SK-N-SH treated with all-trans-retinoic acid at 6 μM for 48 hours (cell line): ENCODE measurements around the gene PCTP.

Experiments
- ATAC-seq: fragments of 200-7000 bp; cut with Tn5 transposase; 3 replicates; pipeline ENCODE4 v1.9.1; 2020; ENCODE audit warnings: mild to moderate bottlenecking, moderate library complexity
- ARNTL ChIP-seq: fragments of 450-650 bp; formaldehyde crosslinking; IDR thresholded peaks from 2 replicates; pipeline ENCODE4 v1.5.0; 2020; ENCODE audit warnings: low read depth, mild to moderate bottlenecking, moderate library complexity, borderline replicate concordance
- BACH2 ChIP-seq: fragments of 250-450 bp; sonication (Bioruptor Pico); IDR thresholded peaks from 2 replicates; pipeline ENCODE4 v1.9.0; 2021; ENCODE audit warnings: mild to moderate bottlenecking, borderline replicate concordance
- CREB5 ChIP-seq: fragments of 250-450 bp; sonication (Bioruptor Pico); IDR thresholded peaks from 2 replicates; pipeline ENCODE4 v1.5.1; 2020; ENCODE audit warnings: low read depth, mild to moderate bottlenecking, moderate library complexity
- ESRRG ChIP-seq: fragments of 250-450 bp; sonication (Bioruptor Pico); IDR thresholded peaks from 2 replicates; pipeline ENCODE4 v1.6.1; 2021; ENCODE audit warnings: mild to moderate bottlenecking
- GLIS3 ChIP-seq: fragments of 250-450 bp; sonication (Bioruptor Pico); IDR thresholded peaks from 2 replicates; pipeline ENCODE4 v1.5.0; 2020; ENCODE audit warnings: mild to moderate bottlenecking, moderate library complexity
- ISL1 ChIP-seq: fragments of 250-450 bp; sonication (Bioruptor Pico); IDR thresholded peaks from 2 replicates; pipeline ENCODE4 v2.1.2; 2022; ENCODE audit warnings: mild to moderate bottlenecking, moderate library complexity
- POU6F1 ChIP-seq: fragments of 250-450 bp; sonication (Bioruptor Pico); IDR thresholded peaks from 2 replicates; pipeline ENCODE4 v1.8.0; 2021; ENCODE audit warnings: low read depth, mild to moderate bottlenecking, moderate library complexity, borderline replicate concordance
- RARB ChIP-seq: fragments of 250-450 bp; sonication (Bioruptor Pico); IDR thresholded peaks from 2 replicates; pipeline ENCODE4 v1.8.0; 2021; ENCODE audit warnings: mild to moderate bottlenecking, moderate library complexity
- SNAI2 ChIP-seq: fragments of 250-450 bp; sonication (Bioruptor Pico); IDR thresholded peaks from 2 replicates; pipeline ENCODE4 v1.5.0; 2020; ENCODE audit warnings: mild to moderate bottlenecking, moderate library complexity
- TCF4 ChIP-seq: fragments of 250-450 bp; sonication (Bioruptor Pico); IDR thresholded peaks from 2 replicates; pipeline ENCODE4 v1.8.0; 2021; ENCODE audit warnings: mild to moderate bottlenecking, moderate library complexity, borderline replicate concordance
- TOX ChIP-seq: fragments of 250-450 bp; sonication (Bioruptor Pico); IDR thresholded peaks from 2 replicates; pipeline ENCODE4 v1.8.0; 2021; ENCODE audit warnings: mild to moderate bottlenecking, moderate library complexity, borderline replicate concordance
- TSHZ2 ChIP-seq: fragments of 250-450 bp; sonication (Bioruptor Pico); IDR thresholded peaks from 2 replicates; pipeline ENCODE4 v1.5.0; 2020; ENCODE audit warnings: mild to moderate bottlenecking, moderate library complexity
- ZC3H10 ChIP-seq: fragments of 250-450 bp; sonication (Bioruptor Pico); IDR thresholded peaks from 2 replicates; pipeline ENCODE4 v1.5.1; 2021; ENCODE audit warnings: mild to moderate bottlenecking, moderate library complexity
- ZFP30 ChIP-seq: fragments of 450-650 bp; formaldehyde crosslinking; IDR thresholded peaks from 2 replicates; pipeline ENCODE4 v1.5.0; 2022; ENCODE audit warnings: mild to moderate bottlenecking, moderate library complexity
- ZNF565 ChIP-seq: fragments of 450-650 bp; formaldehyde crosslinking; conservative IDR thresholded peaks from 2 replicates; pipeline ENCODE4 v1.5.0; 2020; ENCODE audit warnings: low read depth, mild to moderate bottlenecking, moderate library complexity
- ZNF70 ChIP-seq: fragments of 450-650 bp; formaldehyde crosslinking; IDR thresholded peaks from 2 replicates; pipeline ENCODE4 v1.5.0; 2020; ENCODE audit warnings: mild to moderate bottlenecking, moderate library complexity
- ZNF8 ChIP-seq: fragments of 450-650 bp; formaldehyde crosslinking; IDR thresholded peaks from 2 replicates; pipeline ENCODE4 v1.5.0; 2020; ENCODE audit warnings: mild to moderate bottlenecking, moderate library complexity
- TF ChIP-seq, protein P1 (sequence below): fragments of 250-450 bp; sonication (Bioruptor Pico); IDR thresholded peaks from 2 replicates; pipeline ENCODE4 v1.5.1; 2021; ENCODE audit warnings: mild to moderate bottlenecking, moderate library complexity

The PCTP gene

GRCh38 chr17:55746466-55746865, 4.4 kb upstream of the PCTP start (continued):
- TF ChIP-seq TOX (CRISPR knock-in tag), result no peak

- no peak for TF ChIP-seq SNAI2 (CRISPR knock-in tag)
- TF ChIP-seq POU6F1 (CRISPR knock-in tag), result no peak
- TF ChIP-seq, protein P1, sequence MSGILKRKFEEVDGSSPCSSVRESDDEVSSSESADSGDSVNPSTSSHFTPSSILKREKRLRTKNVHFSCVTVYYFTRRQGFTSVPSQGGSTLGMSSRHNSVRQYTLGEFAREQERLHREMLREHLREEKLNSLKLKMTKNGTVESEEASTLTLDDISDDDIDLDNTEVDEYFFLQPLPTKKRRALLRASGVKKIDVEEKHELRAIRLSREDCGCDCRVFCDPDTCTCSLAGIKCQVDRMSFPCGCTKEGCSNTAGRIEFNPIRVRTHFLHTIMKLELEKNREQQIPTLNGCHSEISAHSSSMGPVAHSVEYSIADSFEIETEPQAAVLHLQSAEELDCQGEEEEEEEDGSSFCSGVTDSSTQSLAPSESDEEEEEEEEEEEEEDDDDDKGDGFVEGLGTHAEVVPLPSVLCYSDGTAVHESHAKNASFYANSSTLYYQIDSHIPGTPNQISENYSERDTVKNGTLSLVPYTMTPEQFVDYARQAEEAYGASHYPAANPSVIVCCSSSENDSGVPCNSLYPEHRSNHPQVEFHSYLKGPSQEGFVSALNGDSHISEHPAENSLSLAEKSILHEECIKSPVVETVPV (CRISPR knock-in tag), result no peak
- no peak for ATAC-seq
These were observed 3.6 kb upstream of the PCTP start for GRCh38 chr17:55747209-55747608.

DNA sequence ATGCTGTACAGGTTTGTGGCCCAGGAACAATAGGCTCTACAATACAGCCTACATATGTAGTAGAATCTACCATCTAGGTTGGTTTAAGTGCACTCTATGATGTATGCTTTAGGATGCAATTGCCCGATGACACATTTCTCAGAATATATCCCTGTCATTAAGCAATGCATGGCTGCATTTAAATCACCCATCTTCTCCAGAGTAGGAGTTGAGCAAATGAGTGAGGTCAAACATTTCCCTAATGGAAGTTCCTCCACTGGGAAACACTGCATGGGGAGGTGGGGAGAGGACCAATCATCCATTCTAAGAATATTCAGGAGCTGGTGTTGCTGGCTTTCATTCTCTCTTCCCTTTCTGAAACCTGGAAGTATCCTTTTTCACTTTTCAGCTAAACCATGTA, 2.0 kb upstream of the PCTP start:
- TF ChIP-seq ZNF565 (no peak), ZNF8 (CRISPR knock-in tag) (no peak), ZC3H10 (CRISPR knock-in tag) (no peak), ZFP30 (CRISPR knock-in tag) (no peak), ZNF70 (CRISPR knock-in tag) (no peak), TOX (CRISPR knock-in tag) (no peak), RARB (CRISPR knock-in tag) (no peak), GLIS3 (CRISPR knock-in tag) (no peak), ISL1 (CRISPR knock-in tag) (no peak), TCF4 (CRISPR knock-in tag) (no peak), BACH2 (CRISPR knock-in tag) (no peak), CREB5 (CRISPR knock-in tag) (no peak), TSHZ2 (CRISPR knock-in tag) (no peak), ESRRG (no peak), SNAI2 (CRISPR knock-in tag) (no peak)
- TF ChIP-seq, protein P1 (CRISPR knock-in tag), result no peak

GRCh38 chr17:55749985-55750384, 866 bp upstream of the PCTP start:
- TF ChIP-seq ZNF70 (CRISPR knock-in tag), result no peak
- TF ChIP-seq SNAI2 (CRISPR knock-in tag), result no peak
- no peak for TF ChIP-seq POU6F1 (CRISPR knock-in tag)
- TF ChIP-seq ZFP30 (CRISPR knock-in tag), result no peak
- TF ChIP-seq ISL1 (CRISPR knock-in tag), result no peak
- TF ChIP-seq ARNTL (CRISPR knock-in tag), result no peak
- TF ChIP-seq, protein P1 (CRISPR knock-in tag), result no peak
- no peak for TF ChIP-seq RARB (CRISPR knock-in tag)
- no peak for ATAC-seq

More for the DNA sequence above, 2.0 kb upstream of the PCTP start:
- ATAC-seq, result no peak
